Activated B cell treated with CpG ODN at 0.5 μM for 24 hours (primary cell): ENCODE data around the gene NDUFAF8. TPM values are rescaled to one million over a fixed set of nuclear protein-coding genes. Genes with fewer than 3 reads are reported as not detected.

ENCODE experiments used
- ATAC-seq: fragments of 200-7000 bp; cut with Tn5 transposase; one replicate; pipeline ENCODE4 v1.10.0; 2021; ENCODE audit warnings: low read depth, mild to moderate bottlenecking, moderate library complexity
- CTCF ChIA-PET: fragments of 350-600 bp; sonication (Branson Sonifier 250); formaldehyde crosslinking; loops from one replicate; lab custom pipeline; 2021; ENCODE audit warnings: antibody characterized with exemption; lab: Charles Lee
- POLR2A ChIA-PET: fragments of 350-600 bp; sonication (Branson Sonifier 250); formaldehyde crosslinking; loops from one replicate; lab custom pipeline; 2021; ENCODE audit warnings: antibody characterized with exemption; lab: Charles Lee
- DNase-seq: peaks from one replicate; pipeline ENCODE4 v3.0.0; 2022
- H3K27ac Mint-ChIP-seq: one replicate; pipeline ENCODE4 v1.8.0; 2020; ENCODE audit warnings: mixed read lengths
- H3K27me3 Mint-ChIP-seq: one replicate; pipeline ENCODE4 v1.8.0; 2021; ENCODE audit warnings: mixed read lengths
- H3K36me3 Mint-ChIP-seq: one replicate; pipeline ENCODE4 v1.8.0; 2021; ENCODE audit warnings: low read depth, mixed read lengths
- H3K4me1 Mint-ChIP-seq: one replicate; pipeline ENCODE4 v1.8.0; 2021; ENCODE audit warnings: mixed read lengths
- H3K4me3 Mint-ChIP-seq: one replicate; pipeline ENCODE4 v1.8.0; 2020; ENCODE audit warnings: mild to moderate bottlenecking, mixed read lengths
- H3K9me3 Mint-ChIP-seq: one replicate; pipeline ENCODE4 v1.8.0; 2020; ENCODE audit warnings: mixed read lengths
- intact Hi-C: fragments of 100-400 bp; cut with micrococcal nuclease; formaldehyde crosslinking; loops from one replicate; pipeline ENCODE4 v1.15.1; 2024
- total RNA-seq: library from RNA; stranded (reverse); gene quantifications from 2 replicates; pipeline ENCODE4 v1.2.3, GENCODE V29; 2022
- TF ChIP-seq, protein P1 (sequence below): fragments of 200-600 bp; IDR thresholded peaks from one replicate; pipeline ENCODE4 v1.8.0; 2022; ENCODE audit warnings: antibody characterized with exemption, mild to moderate bottlenecking

Gene NDUFAF8
- total RNA-seq, 1 donor from 2014 or later: 55.8 TPM

DNA sequence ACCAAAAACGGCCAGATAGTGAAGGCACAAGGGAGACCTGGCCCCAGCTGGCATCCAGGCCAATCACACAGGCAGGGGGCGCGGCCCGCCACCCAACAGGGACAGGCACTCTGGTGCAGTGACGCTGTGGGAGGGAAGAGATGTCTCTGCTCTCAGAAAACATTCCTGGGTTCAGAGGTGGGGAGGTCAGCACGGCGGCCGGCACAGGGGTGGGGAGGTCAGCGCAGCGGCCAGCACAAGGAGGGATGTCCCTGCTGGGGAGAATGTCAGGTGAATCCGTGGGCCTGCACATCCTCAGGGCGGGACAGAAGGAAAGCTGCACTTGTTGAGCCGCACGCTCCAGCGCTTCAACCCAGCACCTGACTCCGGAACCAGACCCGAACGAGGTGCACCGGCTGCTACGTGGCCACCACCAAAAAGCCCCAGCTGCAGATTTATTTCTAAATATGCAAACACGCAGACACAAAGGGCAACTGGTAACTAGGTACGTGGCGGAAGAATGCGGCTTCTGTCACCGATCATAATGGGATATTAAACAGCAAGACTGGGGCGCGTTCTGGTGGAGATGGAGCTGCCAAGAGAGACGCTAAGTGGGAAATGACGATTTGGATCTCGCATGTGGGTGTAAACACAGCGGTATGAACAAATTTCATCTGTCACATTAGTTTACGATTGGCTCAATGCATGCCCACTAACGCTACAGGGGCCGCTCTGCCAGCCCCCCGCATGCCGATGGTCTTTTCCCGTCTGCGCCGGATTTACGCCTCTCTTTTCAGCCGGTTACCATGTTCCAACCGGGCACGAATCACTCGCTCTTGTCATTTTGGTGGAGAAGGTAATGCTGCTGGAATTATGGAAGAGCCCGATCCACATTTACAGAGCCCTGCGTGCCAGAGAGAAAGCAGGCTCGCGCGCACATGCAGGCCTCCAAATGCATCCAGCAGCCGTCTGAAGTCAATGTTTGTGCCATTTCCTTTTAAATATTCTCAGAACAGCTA, 40.5 kb downstream of the NDUFAF8 start:
- Mint-ChIP-seq H3K36me3 (peaks cover 60% of the 10 kb centered on the region), H3K27ac (no peak overlapping the region), H3K4me3 (no peak overlapping the region), H3K9me3 (no peaks in the 10 kb centered on the region), H3K4me1 (peaks cover 4% of the 10 kb centered on the region), H3K27me3 (no peaks in the 10 kb centered on the region)
- intact Hi-C loops: no loop called here
- DNase-seq (no peak), ATAC-seq (no peak)
- ChIA-PET CTCF (no interaction called here), POLR2A (no interaction called here)
- TF ChIP-seq, protein P1, sequence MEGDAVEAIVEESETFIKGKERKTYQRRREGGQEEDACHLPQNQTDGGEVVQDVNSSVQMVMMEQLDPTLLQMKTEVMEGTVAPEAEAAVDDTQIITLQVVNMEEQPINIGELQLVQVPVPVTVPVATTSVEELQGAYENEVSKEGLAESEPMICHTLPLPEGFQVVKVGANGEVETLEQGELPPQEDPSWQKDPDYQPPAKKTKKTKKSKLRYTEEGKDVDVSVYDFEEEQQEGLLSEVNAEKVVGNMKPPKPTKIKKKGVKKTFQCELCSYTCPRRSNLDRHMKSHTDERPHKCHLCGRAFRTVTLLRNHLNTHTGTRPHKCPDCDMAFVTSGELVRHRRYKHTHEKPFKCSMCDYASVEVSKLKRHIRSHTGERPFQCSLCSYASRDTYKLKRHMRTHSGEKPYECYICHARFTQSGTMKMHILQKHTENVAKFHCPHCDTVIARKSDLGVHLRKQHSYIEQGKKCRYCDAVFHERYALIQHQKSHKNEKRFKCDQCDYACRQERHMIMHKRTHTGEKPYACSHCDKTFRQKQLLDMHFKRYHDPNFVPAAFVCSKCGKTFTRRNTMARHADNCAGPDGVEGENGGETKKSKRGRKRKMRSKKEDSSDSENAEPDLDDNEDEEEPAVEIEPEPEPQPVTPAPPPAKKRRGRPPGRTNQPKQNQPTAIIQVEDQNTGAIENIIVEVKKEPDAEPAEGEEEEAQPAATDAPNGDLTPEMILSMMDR: no peak

GRCh38 chr17:81280571-81280970, 41.5 kb downstream of the NDUFAF8 start:
- peaks cover 55% of the 10 kb centered on the region for H3K36me3 Mint-ChIP-seq
- ChIA-PET POLR2A (no interaction called here), CTCF (no interaction called here)
- H3K27ac Mint-ChIP-seq: no peak overlapping the region
- DNase-seq: no peak
- H3K9me3 Mint-ChIP-seq: no peaks in the 10 kb centered on the region
- TF ChIP-seq, protein P1: no peak
- peaks cover 13% of the 10 kb centered on the region for H3K4me1 Mint-ChIP-seq
- H3K4me3 Mint-ChIP-seq: no peak overlapping the region
- H3K27me3 Mint-ChIP-seq: no peaks in the 10 kb centered on the region
- intact Hi-C loops: no loop called here
- no peak for ATAC-seq

DNA sequence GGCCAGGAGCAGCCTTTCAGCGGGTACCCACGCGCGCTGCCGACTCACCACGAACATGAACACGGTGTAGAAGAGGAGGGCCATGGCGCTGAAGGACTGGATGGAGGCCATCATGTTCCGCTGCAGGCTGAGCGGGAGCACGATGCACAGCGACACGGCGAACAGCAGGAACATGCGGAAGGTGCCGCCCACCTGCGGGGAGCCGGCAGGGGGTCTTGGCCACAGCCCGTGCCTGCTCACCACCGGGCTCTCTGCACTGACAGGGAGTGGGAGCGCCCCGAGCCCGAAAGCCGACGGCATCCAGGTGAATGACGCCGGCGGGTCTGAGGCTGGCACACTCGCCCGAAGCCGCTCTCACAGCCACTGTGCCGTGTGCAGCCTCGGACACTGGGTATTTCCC, 43.0 kb downstream of the NDUFAF8 start:
- no peaks in the 10 kb centered on the region for H3K9me3 Mint-ChIP-seq
- H3K36me3 Mint-ChIP-seq: peaks cover 44% of the 10 kb centered on the region
- peaks cover 25% of the 10 kb centered on the region for H3K4me1 Mint-ChIP-seq
- H3K27me3 Mint-ChIP-seq: no peaks in the 10 kb centered on the region
- no peak overlapping the region for H3K4me3 Mint-ChIP-seq
- TF ChIP-seq, protein P1: no peak
- DNase-seq (no peak), ATAC-seq (no peak)
- intact Hi-C loops: no loop called here
- POLR2A ChIA-PET: no interaction called here
- H3K27ac Mint-ChIP-seq: no peak overlapping the region
- CTCF ChIA-PET: no interaction called here

DNA sequence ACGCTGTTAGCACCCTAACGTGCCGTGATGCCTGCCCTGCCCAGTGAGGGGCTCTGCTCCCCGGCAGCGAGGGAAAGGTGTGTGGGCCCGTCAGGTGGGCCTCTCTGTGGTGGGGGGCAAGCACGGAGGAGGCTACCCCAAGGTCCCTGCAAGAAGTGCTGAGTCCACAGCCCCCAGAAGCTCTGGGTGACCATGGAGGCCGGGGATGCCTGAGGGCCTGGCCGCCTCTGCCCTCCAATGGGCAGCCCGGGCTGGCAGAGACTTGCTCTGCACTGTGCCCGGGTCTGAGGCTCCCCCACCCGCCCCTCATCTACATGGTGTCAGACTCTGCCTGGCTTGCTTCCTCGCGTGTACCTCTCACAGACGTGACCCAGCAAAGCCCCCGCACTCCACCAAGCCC, 43.8 kb downstream of the NDUFAF8 start:
- ChIA-PET CTCF (no interaction called here), POLR2A (interaction anchor here (0.6 kb wide), 1 partner anchor 16 kb away, joined by 3 read pairs; no protein-coding TSS in a partner anchor)
- Mint-ChIP-seq H3K27me3 (no peaks in the 10 kb centered on the region), H3K4me1 (peaks cover 27% of the 10 kb centered on the region), H3K36me3 (peaks cover 43% of the 10 kb centered on the region), H3K9me3 (no peaks in the 10 kb centered on the region), H3K27ac (no peak overlapping the region), H3K4me3 (no peak overlapping the region)
- no peak for ATAC-seq
- intact Hi-C loops: no loop called here
- no peak for DNase-seq
- TF ChIP-seq, protein P1: no peak

- ATAC-seq: peak; percentile 71
- Mint-ChIP-seq H3K9me3 (no peaks in the 10 kb centered on the region), H3K27me3 (no peaks in the 10 kb centered on the region), H3K4me3 (peak overlapping the region; percentile 86), H3K4me1 (peaks cover 30% of the 10 kb centered on the region), H3K36me3 (peaks cover 43% of the 10 kb centered on the region), H3K27ac (peak overlapping the region; percentile 89)
- TF ChIP-seq, protein P1: no peak
- peak; percentile 49 for DNase-seq
- CTCF ChIA-PET: interaction anchor here (1.3 to 1.4 kb wide), 2 partner anchors 46 to 267 kb away, joined by 3 to 4 read pairs; partner anchors contain the start of genes NDUFAF8 and TEPSIN
- intact Hi-C loops: no loop called here
- POLR2A ChIA-PET: interaction anchor here (0.6 to 2.5 kb wide), 7 partner anchors 8 to 267 kb away, joined by 3 to 11 read pairs (median 4); partner anchors contain the start of genes FAAP100 and SLC38A10
Measured at GRCh38 chr17:81285179-81285878, 46.2 kb downstream of the NDUFAF8 start.
